ENCODE data around the gene VGLL4.
"Not testable (repeated sequence)": the region's sequence is repeated elsewhere in the genome, so short reads cannot be mapped to it uniquely, and the experiment has no call there.

Gene VGLL4

DNA sequence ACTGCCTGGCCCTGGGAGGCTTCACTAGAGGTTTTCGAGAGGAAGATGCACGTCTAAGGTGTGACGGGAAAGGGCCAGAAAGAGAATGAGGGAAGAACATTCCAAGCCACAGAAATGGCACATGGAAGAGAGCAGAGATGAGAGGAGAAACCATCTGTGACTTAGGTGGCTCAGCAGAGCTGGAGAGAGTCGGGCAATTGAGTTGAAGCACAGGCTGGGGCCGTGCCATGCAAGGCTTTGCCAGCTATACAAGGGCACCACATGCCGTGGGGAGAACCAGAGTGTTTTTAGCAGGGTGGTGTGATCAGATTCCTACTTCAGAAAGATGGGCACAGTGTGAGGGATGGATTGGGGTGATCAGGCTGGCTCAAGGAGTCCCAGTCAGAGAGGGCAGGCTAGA lies 126.1 kb downstream of the VGLL4 start:
- TF ChIP-seq, protein P1, sequence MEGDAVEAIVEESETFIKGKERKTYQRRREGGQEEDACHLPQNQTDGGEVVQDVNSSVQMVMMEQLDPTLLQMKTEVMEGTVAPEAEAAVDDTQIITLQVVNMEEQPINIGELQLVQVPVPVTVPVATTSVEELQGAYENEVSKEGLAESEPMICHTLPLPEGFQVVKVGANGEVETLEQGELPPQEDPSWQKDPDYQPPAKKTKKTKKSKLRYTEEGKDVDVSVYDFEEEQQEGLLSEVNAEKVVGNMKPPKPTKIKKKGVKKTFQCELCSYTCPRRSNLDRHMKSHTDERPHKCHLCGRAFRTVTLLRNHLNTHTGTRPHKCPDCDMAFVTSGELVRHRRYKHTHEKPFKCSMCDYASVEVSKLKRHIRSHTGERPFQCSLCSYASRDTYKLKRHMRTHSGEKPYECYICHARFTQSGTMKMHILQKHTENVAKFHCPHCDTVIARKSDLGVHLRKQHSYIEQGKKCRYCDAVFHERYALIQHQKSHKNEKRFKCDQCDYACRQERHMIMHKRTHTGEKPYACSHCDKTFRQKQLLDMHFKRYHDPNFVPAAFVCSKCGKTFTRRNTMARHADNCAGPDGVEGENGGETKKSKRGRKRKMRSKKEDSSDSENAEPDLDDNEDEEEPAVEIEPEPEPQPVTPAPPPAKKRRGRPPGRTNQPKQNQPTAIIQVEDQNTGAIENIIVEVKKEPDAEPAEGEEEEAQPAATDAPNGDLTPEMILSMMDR (IDR thresholded peaks at IDR 0.05; ENCODE audit: low read depth, low read length): no peak

GRCh38 chr3:11514191-11514821 lies 129.4 kb downstream of the VGLL4 start:
- peak; percentile 87 to 92 for DNase-seq (ENCODE audit: low read depth in 2 of 2)
- TF ChIP-seq, protein P1 (IDR thresholded peaks at IDR 0.05; ENCODE audit: low read depth, low read length): no peak
- no peak overlapping the region for H3K4me3 ChIP-seq (replicated peaks in 1 of 2; ENCODE audit: low read depth in 2 of 2, low read length in 2 of 2)

More for the DNA sequence above, 126.1 kb downstream of the VGLL4 start:
- no peak overlapping the region for H3K4me3 ChIP-seq (replicated peaks in 1 of 2; ENCODE audit: low read depth in 2 of 2, low read length in 2 of 2)
- no peak for DNase-seq (ENCODE audit: low read depth in 2 of 2)

GRCh38 chr3:11513817-11514135 lies 129.9 kb downstream of the VGLL4 start:
- TF ChIP-seq, protein P1 (IDR thresholded peaks at IDR 0.05; ENCODE audit: low read depth, low read length): no peak
- no peak overlapping the region for H3K4me3 ChIP-seq (replicated peaks in 1 of 2; ENCODE audit: low read depth in 2 of 2, low read length in 2 of 2)
- no peak for DNase-seq (ENCODE audit: low read depth in 2 of 2)

GRCh38 chr3:11513125-11513816 lies 130.4 kb downstream of the VGLL4 start:
- H3K4me3 ChIP-seq (replicated peaks in 1 of 2; ENCODE audit: low read depth in 2 of 2, low read length in 2 of 2); DNase-seq (ENCODE audit: low read depth in 2 of 2): not testable (repeated sequence)

GRCh38 chr3:11511606-11512005 lies 132.1 kb downstream of the VGLL4 start:
- not testable (repeated sequence) for H3K4me3 ChIP-seq (replicated peaks in 1 of 2; ENCODE audit: low read depth in 2 of 2, low read length in 2 of 2); DNase-seq (ENCODE audit: low read depth in 2 of 2)

DNA sequence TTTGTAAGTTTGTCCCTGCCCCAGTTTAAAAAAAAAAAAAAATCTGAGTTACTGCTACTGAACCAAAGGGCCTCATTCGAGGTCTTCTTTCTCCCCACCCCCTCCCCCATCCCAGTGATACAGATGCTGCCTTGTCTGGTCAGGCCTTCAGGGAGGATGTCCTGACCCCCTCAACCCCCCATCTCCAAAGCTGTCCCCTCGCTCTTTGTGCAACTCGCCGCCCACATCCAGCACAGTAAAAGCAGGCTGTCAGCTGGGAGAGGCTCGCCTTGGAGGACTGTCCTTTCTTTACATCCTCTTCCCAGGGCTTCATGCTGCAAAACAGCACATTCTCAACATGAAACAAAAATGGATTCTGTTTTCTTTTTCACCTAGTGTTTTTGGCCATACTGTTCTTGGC lies 133.4 kb downstream of the VGLL4 start:
- no peak overlapping the region for H3K4me3 ChIP-seq (replicated peaks in 1 of 2; ENCODE audit: low read depth in 2 of 2, low read length in 2 of 2)
- TF ChIP-seq, protein P1 (IDR thresholded peaks at IDR 0.05; ENCODE audit: low read depth, low read length): no peak
- DNase-seq (ENCODE audit: low read depth in 2 of 2): no peak

DNA sequence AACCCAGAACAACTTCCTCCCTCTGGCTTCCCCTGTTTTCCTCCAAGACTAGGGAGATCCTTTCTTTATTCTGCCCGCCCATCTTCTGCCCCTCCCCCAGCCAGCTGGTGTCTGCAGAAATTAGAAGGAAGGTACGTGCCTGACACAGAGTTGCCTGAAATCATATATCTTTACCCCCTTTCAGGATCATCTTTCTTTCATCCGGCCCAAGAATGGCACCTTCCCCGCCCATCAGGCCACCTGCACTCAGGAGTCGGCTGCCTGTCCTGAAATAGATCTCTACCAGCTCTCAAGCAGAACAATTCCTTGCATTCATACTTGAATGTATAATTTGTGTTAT lies 133.7 kb downstream of the VGLL4 start:
- no peak overlapping the region for H3K4me3 ChIP-seq (replicated peaks in 1 of 2; ENCODE audit: low read depth in 2 of 2, low read length in 2 of 2)
- TF ChIP-seq, protein P1 (IDR thresholded peaks at IDR 0.05; ENCODE audit: low read depth, low read length): no peak
- no peak for DNase-seq (ENCODE audit: low read depth in 2 of 2)

Measured in cardiac fibroblast (primary cell).